HG03060 (cell line): ENCODE results near the gene ADRA2C.
"Not testable (repeated sequence)": the region's sequence is repeated elsewhere in the genome, so short reads cannot be mapped to it uniquely, and the experiment has no call there.

Experiments used
- ATAC-seq: cut with Tn5 transposase; IDR thresholded peaks from one replicate; pipeline ENCODE4 v1.9.1; 2021; ENCODE audit warnings: low read depth, moderate number of reproducible peaks; ENCODE audit not compliant: unreplicated experiment

ADRA2C gene

DNA sequence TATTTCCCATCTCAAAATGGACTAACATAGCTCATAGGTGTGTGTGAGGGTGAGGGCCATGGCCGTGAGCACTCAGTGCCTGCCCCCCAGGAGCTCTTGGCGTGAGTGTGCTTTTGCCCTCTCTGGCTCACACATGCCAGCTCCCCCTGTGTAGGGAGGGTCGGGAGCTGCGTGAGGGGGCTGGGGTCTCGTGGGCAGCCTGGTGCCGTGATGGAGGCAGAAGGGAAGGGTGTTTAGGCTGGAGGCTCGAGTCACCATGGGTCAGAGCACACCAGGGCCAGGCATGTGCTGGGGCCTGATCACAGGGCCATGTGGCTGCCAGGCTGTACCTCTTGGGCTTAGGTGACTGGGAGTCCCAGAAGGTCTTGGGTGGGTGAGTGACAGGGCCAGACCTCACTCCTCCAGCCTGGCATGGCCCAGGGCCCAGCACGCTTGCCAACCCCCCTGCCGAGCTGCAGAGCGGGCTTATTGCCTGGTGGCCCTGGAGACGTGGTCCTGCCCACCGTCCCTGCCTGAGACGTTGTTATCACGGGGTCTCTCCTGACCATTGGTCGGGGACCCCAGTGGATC lies 44.0 kb downstream of the ADRA2C start:
- ATAC-seq: no peak

DNA sequence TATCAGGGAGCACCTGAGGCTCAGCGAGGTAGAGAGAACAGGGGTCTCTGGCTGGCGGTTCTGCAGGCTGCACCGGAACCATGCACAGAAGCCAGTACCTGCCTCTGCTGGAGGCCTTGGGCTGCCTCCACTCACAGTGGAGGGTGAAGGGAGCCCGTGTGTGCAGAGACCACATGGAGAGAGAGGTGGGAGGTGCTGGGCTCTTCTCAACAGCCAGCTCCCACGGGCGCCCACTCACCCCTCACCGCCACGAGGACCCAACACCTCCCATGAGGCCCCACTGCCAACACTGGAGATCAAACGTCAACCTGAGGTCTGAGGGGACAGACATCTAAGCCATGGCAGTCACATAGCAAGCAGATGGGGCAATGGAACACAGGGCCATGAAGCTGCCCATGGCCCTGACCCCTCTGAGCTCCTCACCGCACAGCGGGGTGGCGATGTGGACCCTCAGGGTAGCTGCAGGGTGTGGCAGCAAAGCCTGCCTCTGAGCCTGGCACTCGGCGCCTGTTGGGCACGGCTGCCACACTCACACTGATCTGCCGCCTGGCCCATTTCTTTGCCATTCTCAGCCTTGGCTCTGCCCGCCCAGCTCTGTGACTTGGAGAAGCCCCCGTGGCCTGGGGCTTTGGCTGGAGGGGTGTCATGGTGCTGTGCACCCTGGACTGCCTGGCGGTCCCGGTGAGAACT lies 44.8 kb downstream of the ADRA2C start:
- ATAC-seq: no peak

DNA sequence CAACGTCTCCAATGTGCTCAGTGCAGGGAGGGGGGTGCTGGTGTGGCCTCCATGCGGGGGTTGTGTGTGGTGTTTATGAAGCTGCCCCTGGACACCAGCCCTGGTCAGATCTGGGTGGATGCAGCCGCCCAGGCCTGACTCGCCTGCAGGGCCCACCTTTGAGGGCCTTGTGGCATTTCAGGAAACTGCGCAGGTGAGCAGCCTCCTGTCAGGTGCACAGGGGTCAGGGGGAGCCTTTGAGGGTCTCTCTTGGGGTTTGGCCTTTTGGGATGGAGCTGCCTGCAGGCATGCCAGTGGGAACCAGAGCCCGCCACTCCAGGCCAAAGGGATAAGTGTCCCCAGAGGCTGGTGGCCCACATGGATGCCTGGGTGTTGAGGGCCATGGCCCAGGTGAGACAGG lies 45.4 kb downstream of the ADRA2C start:
- ATAC-seq: no peak

DNA sequence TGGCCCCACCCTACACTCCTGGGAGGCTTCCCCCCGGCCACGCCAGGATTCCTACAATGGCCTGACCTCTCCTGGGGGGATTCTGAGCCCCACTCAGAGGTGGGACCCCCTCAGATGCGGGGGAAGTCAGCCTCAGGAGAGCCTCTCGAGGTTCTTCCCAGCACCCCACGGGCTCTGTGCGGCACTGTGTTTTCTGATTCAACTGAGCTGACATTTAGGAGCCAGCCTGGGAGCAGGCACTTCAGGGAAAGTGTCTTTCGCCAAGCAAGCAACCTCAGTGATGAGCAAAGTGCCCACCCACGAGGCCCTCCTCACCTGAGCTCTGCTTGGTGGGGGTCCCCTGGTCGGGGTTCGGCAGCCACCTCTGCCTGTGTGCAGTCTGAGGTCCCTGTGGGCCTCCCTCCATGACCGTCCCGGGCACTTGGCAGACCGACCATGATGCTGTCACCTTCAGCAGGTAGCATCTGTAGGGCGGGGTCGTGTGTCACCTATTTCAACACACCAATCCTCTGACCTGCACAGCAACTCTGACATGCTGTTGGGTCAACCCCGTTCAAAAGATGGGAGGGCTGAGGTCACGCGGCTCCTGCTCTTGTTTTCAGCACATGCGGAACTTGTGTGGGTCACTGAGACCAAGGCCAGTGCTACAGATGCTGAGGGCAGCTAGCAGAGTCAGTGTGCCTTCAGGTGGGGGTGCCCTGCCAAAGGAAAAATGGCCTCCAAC lies 46.2 kb downstream of the ADRA2C start:
- no peak for ATAC-seq

DNA sequence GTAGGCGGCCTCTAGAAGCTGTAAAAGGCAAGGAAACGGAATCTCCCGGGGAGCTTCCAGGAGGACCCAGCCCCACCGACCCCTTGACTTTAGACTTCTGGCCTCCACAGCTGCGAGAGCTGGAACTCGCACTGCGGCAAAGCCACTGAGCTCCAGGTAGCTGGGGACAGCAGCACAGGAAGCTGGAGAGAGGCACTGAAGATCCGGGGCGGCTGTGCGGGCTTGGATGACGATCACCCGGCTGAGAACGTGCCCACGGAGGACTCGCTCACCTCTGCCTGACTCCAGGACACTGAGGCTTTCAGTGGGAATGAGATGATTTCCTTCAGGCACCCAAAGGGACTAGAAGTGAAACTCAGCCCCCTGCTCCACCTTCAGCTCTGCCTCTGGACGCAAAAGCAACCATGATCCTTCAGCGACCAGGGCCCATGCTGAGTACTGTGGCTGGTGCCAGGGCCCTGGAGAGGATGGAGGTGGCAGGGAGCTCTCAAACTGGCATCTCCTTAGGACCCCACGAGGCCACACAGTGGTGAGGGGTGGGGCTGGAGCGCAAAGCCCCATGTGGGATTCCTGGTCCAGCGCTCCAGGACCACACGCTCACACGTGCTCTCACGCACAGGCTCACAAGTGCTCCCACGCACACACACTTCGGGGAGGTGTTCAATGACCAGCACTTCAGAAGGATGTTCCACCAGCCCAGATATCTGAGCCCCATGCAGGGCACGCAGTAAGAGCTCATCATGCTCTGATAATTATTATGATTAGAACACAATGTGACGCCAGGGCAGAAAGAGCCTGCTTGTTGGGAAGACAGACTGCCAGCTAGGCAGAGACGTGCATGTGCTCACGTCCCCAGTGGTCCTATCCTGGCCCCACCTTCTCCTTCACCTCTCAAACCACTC lies 47.2 kb downstream of the ADRA2C start:
- ATAC-seq: no peak

DNA sequence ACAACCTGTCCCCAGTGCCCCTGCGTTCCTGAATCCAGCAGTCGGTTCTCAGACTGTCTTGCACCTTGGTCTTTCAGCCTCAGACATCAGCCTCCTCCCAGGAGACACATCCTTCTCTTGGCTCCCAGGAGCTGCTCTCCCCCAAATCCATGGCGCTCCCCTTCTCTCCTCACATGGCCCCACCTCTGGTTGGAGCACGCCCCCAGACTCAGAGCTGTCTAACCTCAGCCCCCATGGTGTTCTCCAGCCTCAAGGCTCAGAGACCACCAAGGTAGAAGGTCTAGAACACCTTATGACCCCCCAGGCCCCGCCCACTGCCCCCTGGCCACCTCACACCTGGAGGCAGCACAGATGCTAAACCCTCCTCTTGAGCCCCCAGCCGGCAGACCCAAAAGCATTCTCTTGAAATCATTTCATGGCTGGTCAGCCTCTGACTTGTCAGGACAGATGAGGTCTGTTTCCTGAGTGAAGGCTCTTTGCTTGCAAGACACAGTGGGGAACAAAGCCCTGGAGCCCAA lies 47.9 kb downstream of the ADRA2C start:
- ATAC-seq: no peak

DNA sequence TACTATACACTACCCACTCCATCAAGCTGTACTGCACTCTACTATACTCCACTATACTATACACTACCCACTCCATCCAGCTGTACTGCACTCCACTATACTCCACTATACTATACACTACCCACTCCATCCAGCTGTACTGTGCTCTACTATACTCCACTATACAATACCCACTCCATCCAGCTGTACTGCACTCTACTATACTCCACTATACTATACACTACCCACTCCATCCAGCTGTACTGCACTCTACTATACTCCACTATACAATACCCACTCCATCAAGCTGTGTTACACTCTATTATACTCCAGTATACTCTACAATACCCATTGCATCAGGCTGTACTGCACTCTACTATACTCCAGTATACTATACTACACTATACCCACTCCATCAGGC lies 48.7 kb downstream of the ADRA2C start:
- not testable (repeated sequence) for ATAC-seq

DNA sequence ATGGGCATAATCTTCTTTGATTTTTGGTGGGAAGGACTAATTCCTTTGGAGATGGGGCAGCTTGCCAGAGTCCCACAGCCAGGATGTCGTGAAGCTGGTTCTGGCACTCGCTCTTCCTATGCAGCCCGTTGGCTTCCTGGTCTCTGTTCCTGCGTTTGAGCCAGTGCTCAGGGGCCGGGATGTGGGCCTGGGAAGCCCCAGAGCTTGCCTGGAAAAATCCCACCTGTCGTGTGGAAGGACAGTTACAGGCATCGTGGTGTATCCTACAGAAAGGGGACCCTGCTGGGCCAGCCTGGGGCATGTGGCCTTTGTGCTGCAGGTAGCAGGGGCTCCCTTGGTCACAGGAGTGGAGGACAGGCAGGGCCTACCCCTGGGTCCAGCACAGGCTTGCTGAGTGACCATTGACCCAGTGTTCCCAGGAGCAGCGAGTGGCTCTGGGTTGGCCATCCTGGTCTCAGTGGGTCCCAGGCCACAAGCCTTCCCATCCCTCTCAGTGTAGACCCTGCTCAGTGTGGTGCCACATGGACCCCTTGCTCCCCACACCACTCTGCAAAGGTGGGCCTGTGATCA lies 50.2 kb downstream of the ADRA2C start:
- no peak for ATAC-seq

DNA sequence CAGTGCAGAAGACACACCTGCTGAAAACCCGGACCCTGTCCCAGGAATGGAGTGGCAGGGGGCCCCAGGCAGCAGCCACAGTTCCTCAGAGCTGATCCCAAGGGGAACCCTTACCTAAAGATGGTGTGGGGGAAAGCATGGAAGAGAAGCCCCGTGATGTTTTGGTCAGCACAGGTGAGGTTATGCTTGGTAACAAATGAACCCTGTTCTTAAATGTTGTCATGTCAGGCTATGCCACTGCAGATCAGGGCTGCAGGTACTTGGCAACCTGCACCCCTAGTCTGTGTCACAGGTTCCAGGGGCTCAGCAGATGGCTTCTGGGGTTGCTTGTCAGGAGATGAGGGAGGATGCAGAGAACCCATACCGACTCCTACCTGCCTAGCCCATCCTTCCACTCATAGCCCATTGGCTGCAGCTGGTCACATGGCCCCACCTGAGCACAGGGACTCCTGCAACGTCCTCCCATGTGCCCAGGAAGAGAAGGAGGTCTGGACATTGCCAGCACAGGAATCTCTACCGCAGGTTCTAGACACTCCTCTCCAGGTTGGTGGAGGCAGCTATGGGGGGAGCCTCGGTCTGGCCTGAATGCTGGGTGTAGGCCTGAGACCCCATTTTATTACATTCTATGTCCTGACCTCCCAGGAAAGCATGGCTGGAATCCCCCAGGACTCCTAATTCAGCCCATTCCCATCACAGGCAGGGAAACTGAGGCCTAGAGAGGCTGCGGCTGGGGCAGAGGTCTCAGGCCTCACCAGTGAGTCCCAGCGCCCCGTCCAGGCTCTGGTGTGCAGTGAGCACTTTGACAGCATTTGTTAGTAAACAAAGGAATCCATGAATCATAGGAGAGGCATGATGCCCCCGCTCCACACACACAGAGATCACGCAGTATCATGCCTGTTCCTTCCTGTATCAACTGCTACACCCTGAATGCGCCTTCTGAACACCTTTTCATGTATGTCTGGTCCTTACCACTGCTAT lies 51.1 kb downstream of the ADRA2C start:
- no peak for ATAC-seq
